Adrenal gland (tissue), 5 donors: ENCODE measurements around the gene DMPK.

Experiments used
- POLR2A ChIP-seq, 2 donors: fragments of 450-650 bp; IDR thresholded peaks; one replicate each; pipeline ENCODE4 v1.6.1; 2017; ENCODE audit warnings: antibody characterized with exemption in 2 of 2, mild to moderate bottlenecking in 2 of 2, moderate library complexity in 1 of 2
- TF ChIP-seq, protein P1 (sequence below), 6 experiments: fragments of 450-650 bp in 4 of 6; fragments of 200-600 bp in 2 of 6; sonication (generic) in 1 of 6; IDR thresholded peaks; 1 replicate in 5 of 6; 2 replicates in 1 of 6; pipeline versions ENCODE4 v1.5.1 to v1.8.0; 2016 to 2021; ENCODE audit warnings: antibody characterized with exemption in 6 of 6, mild to moderate bottlenecking in 2 of 6, moderate library complexity in 1 of 6
- donor health status: DM: no; HTN: no; CAD: no.

DNA sequence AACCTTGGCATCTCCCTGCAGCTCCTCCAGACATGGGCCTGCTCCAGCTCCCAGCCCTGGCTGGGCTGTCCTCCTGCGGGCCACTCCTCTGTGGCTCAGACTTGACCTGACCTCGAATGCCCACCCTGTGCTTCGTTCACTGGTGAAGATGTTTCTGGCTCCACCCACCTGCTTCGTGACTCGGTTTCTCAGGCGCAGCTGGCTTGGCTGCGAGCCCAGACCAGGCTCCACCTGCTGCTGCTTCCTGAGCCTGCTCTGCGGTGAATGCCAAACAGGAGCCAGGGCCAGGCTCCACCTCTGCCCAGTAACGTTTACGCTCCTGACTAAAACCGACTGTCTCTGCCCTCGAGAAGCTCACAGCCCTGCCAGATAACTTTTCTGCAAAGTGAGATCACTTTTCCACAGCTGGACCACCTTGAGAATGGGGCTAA is 41.8 kb upstream of the DMPK start:
- TF ChIP-seq, protein P1, sequence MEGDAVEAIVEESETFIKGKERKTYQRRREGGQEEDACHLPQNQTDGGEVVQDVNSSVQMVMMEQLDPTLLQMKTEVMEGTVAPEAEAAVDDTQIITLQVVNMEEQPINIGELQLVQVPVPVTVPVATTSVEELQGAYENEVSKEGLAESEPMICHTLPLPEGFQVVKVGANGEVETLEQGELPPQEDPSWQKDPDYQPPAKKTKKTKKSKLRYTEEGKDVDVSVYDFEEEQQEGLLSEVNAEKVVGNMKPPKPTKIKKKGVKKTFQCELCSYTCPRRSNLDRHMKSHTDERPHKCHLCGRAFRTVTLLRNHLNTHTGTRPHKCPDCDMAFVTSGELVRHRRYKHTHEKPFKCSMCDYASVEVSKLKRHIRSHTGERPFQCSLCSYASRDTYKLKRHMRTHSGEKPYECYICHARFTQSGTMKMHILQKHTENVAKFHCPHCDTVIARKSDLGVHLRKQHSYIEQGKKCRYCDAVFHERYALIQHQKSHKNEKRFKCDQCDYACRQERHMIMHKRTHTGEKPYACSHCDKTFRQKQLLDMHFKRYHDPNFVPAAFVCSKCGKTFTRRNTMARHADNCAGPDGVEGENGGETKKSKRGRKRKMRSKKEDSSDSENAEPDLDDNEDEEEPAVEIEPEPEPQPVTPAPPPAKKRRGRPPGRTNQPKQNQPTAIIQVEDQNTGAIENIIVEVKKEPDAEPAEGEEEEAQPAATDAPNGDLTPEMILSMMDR (IDR thresholded peaks at IDR 0.05), result no peak
- peak in 1 of 2 donors; percentile 43 for TF ChIP-seq POLR2A (IDR thresholded peaks at IDR 0.05)
